Mucosa of descending colon (tissue), 3 donors: ENCODE measurements around the gene BPIFB3. TPM values are rescaled to one million over a fixed set of nuclear protein-coding genes. Genes with fewer than 3 reads are reported as not detected.
"Not testable (repeated sequence)": the region's sequence is repeated elsewhere in the genome, so short reads cannot be mapped to it uniquely, and the experiment has no call there.

Source experiments
- ATAC-seq: fragments of 200-7000 bp; cut with Tn5 transposase; one replicate; pipeline ENCODE4 v1.9.1; 2020; ENCODE audit warnings: mild to moderate bottlenecking, moderate library complexity
- DNase-seq, 3 donors: peaks; one replicate each; pipeline ENCODE4 v3.0.0-alpha.2; 2020
- H3K36me3 ChIP-seq: fragments of 200-600 bp; one replicate; pipeline ENCODE4 v1.8.0; 2021; ENCODE audit warnings: low read depth, mild to moderate bottlenecking
- H3K4me1 ChIP-seq: fragments of 200-600 bp; one replicate; pipeline ENCODE4 v1.8.0; 2021; ENCODE audit warnings: low read depth, mild to moderate bottlenecking
- H3K4me3 ChIP-seq: fragments of 200-600 bp; one replicate; pipeline ENCODE4 v1.8.0; 2021; ENCODE audit warnings: mild to moderate bottlenecking
- H3K9me3 ChIP-seq: fragments of 200-600 bp; one replicate; pipeline ENCODE4 v1.8.0; 2021; ENCODE audit warnings: mild to moderate bottlenecking
- intact Hi-C, 2 donors: fragments of 100-400 bp; cut with DNase I in 1 of 2; cut with micrococcal nuclease in 1 of 2; formaldehyde crosslinking; loops; one replicate each; pipeline versions ENCODE4 v1.11.0 to v1.11.1; 2022; cut with DNase I, micrococcal nuclease
- total RNA-seq, 3 donors: library from RNA; stranded (reverse); fragmentation: NEBNext Ultra II Directional in 2 of 3; extraction: Animal tissue kit (Norgen Biotek cat#: 25700) in 2 of 3; gene quantifications; one replicate each; pipeline versions ENCODE4 v1.2.1 to v1.2.4, GENCODE V29; 2021 to 2023
- TF ChIP-seq, protein P1 (sequence below): fragments of 200-600 bp; IDR thresholded peaks from one replicate; pipeline ENCODE4 v1.8.0; 2022; ENCODE audit warnings: antibody characterized with exemption, mild to moderate bottlenecking
- donor health status: DM: no; HTN: no; CAD: no; lungs with moderate emphysema.
- donor health status: DM: no; HTN: no; CAD: no.
- donor health status: DM: no; HTN: yes; CAD: no.

The BPIFB3 gene
- total RNA-seq, 3 donors from 2014 or later = not detected

DNA sequence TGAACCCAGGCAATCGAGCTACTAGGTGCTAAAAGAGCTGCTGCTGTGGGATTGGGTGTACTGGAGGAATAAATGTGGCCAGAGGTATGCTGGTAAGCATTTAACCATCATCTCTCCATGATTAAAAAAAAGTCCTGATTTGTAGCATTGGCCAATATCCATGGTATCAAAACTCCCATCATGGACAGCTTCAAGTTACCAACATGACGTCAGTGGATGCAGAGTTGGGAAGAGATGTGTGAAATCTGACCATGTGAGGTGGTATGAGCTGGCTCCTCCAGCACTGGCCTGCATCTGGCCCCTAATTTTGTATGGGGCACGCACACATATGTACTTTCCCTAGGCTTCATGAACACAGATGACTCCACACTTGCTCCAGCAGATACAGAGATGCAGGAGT is 37.4 kb downstream of the BPIFB3 start:
- no peaks in the 10 kb centered on the region for H3K9me3 ChIP-seq

DNA sequence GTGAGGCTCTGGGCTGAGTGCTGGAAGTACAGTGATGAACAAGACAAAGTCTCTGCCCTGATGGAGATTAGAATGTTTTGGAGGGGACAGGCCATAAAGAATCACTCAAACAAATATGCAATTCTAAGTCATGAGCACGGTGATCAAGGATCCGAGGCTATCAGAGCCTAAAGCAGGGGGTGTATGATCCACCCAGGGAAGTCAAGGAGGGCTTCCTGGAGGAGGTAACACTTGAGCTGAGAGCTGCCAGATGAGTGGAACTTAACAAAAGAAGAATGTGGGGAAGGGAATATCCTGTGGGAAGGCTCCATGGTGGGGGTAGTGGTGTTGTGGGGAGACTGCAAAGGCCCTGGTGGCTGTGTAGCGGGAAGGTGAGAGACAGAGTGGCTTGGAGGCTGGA is 38.0 kb downstream of the BPIFB3 start:
- H3K4me3 ChIP-seq = no peak overlapping the region
- no peak for ATAC-seq
- H3K9me3 ChIP-seq = no peaks in the 10 kb centered on the region
- no peaks in the 10 kb centered on the region for H3K36me3 ChIP-seq
- no peaks in the 10 kb centered on the region for H3K4me1 ChIP-seq
- intact Hi-C loops = no loop called here
- no peak for DNase-seq
- TF ChIP-seq, protein P1, sequence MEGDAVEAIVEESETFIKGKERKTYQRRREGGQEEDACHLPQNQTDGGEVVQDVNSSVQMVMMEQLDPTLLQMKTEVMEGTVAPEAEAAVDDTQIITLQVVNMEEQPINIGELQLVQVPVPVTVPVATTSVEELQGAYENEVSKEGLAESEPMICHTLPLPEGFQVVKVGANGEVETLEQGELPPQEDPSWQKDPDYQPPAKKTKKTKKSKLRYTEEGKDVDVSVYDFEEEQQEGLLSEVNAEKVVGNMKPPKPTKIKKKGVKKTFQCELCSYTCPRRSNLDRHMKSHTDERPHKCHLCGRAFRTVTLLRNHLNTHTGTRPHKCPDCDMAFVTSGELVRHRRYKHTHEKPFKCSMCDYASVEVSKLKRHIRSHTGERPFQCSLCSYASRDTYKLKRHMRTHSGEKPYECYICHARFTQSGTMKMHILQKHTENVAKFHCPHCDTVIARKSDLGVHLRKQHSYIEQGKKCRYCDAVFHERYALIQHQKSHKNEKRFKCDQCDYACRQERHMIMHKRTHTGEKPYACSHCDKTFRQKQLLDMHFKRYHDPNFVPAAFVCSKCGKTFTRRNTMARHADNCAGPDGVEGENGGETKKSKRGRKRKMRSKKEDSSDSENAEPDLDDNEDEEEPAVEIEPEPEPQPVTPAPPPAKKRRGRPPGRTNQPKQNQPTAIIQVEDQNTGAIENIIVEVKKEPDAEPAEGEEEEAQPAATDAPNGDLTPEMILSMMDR = no peak

More for the DNA sequence above, 37.4 kb downstream of the BPIFB3 start:
- H3K36me3 ChIP-seq = no peaks in the 10 kb centered on the region
- TF ChIP-seq, protein P1 = no peak
- intact Hi-C loops = no loop called here
- H3K4me3 ChIP-seq = no peak overlapping the region
- no peak for DNase-seq
- ATAC-seq = no peak
- H3K4me1 ChIP-seq = no peaks in the 10 kb centered on the region

DNA sequence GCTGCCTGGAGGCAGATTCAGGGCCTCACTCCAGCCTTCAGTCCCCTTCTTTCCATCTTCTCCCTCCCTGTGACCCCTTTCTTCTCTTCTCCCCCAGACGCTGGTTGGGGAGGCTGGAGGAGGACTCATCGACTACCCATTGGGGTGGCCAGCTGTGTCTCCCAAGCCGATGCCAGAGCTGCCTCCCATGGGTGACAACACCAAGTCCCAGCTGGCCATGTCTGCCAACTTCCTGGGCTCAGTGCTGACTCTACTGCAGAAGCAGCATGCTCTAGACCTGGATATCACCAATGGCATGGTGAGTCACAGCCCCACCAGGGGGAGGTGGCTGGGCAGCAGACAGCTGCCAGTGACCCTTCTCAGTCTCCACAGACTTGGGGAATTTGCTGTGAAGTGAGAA is 38.7 kb downstream of the BPIFB3 start:
- TF ChIP-seq, protein P1 = no peak
- Histone ChIP-seq H3K4me3 (no peak overlapping the region), H3K4me1 (no peaks in the 10 kb centered on the region), H3K36me3 (no peaks in the 10 kb centered on the region), H3K9me3 (no peaks in the 10 kb centered on the region)
- DNase-seq (no peak), ATAC-seq (no peak)
- intact Hi-C loops = no loop called here

DNA sequence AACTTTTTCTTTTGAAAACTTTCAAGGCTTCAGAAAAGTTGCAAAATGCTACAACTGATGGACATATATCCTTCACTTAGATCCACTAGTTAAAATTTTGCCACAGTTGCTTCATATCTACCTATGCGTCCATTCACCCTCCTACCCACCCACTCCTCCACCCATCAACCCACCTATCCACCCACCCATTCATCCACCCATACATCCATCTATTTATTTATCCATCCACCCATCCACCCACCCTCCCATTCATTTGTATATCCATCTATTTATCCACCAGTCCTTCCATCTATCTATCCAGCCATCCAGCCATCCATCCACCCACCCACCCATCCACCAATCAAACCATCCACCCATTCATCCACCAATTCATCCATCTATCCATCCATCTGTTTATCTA is 39.4 kb downstream of the BPIFB3 start:
- H3K4me3 ChIP-seq = no peak overlapping the region
- TF ChIP-seq, protein P1 = no peak
- no peak for ATAC-seq
- H3K36me3 ChIP-seq = no peaks in the 10 kb centered on the region
- H3K9me3 ChIP-seq = no peaks in the 10 kb centered on the region
- no peak for DNase-seq
- no peaks in the 10 kb centered on the region for H3K4me1 ChIP-seq
- intact Hi-C loops = no loop called here

DNA sequence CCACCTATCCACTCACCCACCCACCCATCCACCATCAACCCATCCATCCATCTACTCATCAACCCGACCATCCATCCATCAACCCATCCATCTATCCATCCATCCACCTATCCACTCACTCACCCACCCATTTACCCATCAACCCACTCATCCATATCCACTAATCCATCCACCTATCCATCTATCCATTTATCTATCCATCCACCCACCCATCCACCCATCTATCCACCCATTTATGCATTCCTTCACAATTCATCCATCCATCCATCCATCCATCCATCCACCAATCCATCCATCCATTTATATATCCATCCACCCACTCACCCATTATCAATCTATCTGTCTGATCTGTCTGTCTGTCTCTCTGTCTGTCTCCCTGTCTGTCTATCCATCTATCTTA is 39.9 kb downstream of the BPIFB3 start:
- Histone ChIP-seq H3K36me3 (no peaks in the 10 kb centered on the region), H3K4me3 (no peak overlapping the region), H3K9me3 (no peaks in the 10 kb centered on the region), H3K4me1 (no peaks in the 10 kb centered on the region)
- ATAC-seq (no peak), DNase-seq (no peak)
- intact Hi-C loops = no loop called here
- TF ChIP-seq, protein P1 = no peak

DNA sequence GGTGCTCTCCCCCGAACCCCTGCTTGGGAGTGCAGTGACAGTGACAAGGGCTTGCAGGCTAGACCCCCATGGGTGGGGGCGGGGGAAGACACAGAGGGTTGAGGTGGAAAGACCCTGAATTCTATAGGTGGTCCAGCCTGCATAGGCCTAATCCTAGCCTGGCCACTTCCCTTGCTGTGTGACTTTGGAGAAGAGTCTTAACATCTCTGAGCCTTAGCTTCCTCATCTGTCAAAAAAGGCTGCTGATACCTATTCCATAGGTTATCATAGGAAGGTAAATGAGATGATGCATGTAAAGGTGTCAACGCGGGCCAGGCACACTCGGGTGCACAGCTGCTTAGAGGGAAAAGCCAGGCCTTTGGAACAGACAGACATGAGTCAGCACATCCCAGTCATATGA is 41.5 kb downstream of the BPIFB3 start:
- intact Hi-C loops = no loop called here
- DNase-seq (no peak), ATAC-seq (no peak)
- TF ChIP-seq, protein P1 = no peak
- H3K4me1 ChIP-seq = no peaks in the 10 kb centered on the region
- H3K9me3 ChIP-seq = no peaks in the 10 kb centered on the region
- no peaks in the 10 kb centered on the region for H3K36me3 ChIP-seq
- H3K4me3 ChIP-seq = no peak overlapping the region

DNA sequence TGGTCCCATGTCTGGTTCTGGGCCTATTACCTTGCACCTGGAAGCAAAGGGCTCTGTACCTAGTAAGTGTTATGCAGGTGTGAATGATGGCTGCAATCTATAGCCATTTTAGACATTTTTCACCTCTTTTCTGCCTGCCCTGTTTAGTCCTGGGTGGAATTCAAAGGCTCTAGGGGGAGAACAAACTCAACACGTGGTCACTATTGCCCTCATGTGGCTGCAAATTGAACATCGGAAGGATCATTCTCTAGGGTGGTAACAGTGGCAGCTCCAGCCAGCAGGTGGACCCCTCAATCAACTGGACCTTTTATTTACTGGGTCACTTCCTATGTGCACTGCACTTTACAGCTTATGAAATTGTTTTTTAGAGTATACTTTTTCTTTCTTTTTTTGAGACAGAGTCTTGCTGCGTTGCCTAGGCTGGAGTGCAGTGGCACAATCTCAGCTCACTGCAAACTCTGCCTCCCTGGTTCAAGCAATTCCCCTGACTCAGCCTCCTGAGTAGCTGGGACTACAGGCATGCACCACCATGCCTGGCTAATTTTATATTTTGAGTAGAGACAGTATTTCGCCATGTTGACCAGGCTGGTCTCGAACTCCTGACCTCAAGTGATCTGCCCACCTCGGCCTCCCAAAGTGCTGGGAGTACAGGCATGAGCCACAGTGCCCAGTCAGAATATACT is 42.3 kb downstream of the BPIFB3 start:
- H3K4me1 ChIP-seq, H3K9me3 ChIP-seq, H3K36me3 ChIP-seq, intact Hi-C loops, H3K4me3 ChIP-seq: not testable (repeated sequence)
- ATAC-seq (peak; percentile 42), DNase-seq (peak in 1 of 3 donors; percentile 40)
